WTC11 (cell line): Measurements from ENCODE around the gene ACOXL.

Experiments
- CTCF ChIP-seq: fragments of 200-600 bp; IDR thresholded peaks from 2 replicates; pipeline ENCODE4 v1.8.0; 2022; ENCODE audit warnings: antibody characterized with exemption
- E2F4 ChIP-seq: sonication (generic); formaldehyde crosslinking; IDR thresholded peaks from 2 replicates; pipeline ENCODE4 v1.8.1; 2022; ENCODE audit warnings: low read depth, mild to moderate bottlenecking, moderate library complexity, missing genetic modification reagents, borderline replicate concordance
- HMGXB4 ChIP-seq: sonication (generic); formaldehyde crosslinking; IDR thresholded peaks from 2 replicates; pipeline ENCODE4 v1.8.1; 2023; ENCODE audit warnings: mild to moderate bottlenecking, moderate library complexity, missing genetic modification reagents
- JUN ChIP-seq: sonication (generic); formaldehyde crosslinking; IDR thresholded peaks from 2 replicates; pipeline ENCODE4 v1.8.0; 2023; ENCODE audit warnings: mild to moderate bottlenecking, missing genetic modification reagents
- NR3C1 ChIP-seq: sonication (generic); formaldehyde crosslinking; conservative IDR thresholded peaks from 2 replicates; pipeline ENCODE4 v1.8.1; 2023; ENCODE audit warnings: low read depth, mild to moderate bottlenecking, missing genetic modification reagents
- ZSCAN18 ChIP-seq: fragments of 250-450 bp; sonication (Bioruptor Pico); IDR thresholded peaks from 2 replicates; pipeline ENCODE4 v2.1.2; 2022; ENCODE audit warnings: mild to moderate bottlenecking, moderate library complexity

GRCh38 chr2:110852541-110853263 is 120.3 kb downstream of the ACOXL start:
- TF ChIP-seq HMGXB4 (no peak), CTCF (no peak), ZSCAN18 (CRISPR knock-in tag) (no peak), JUN (CRISPR knock-in tag) (no peak), NR3C1 (CRISPR knock-in tag) (no peak), E2F4 (no peak)
